Esophagus squamous epithelium (tissue), 4 donors: ENCODE measurements around the gene CRYBB2.

Source experiments
- CTCF ChIP-seq, 6 experiments: fragments of 450-650 bp in 4 of 6; fragments of 200-600 bp in 2 of 6; sonication (generic) in 2 of 6; IDR thresholded peaks; one replicate each; pipeline ENCODE4 v1.5.1; 2016 to 2019; ENCODE audit warnings: antibody characterized with exemption in 6 of 6, mild to moderate bottlenecking in 4 of 6, moderate library complexity in 4 of 6
- POLR2A ChIP-seq, 4 donors: fragments of 450-650 bp; IDR thresholded peaks; one replicate each; pipeline ENCODE4 v1.6.1; 2017; ENCODE audit warnings: antibody characterized with exemption in 4 of 4, mild to moderate bottlenecking in 4 of 4, moderate library complexity in 3 of 4

GRCh38 chr22:25223269-25223850 is 3.9 kb downstream of the CRYBB2 start:
- TF ChIP-seq CTCF (IDR thresholded peaks at IDR 0.05) (no peak), POLR2A (IDR thresholded peaks at IDR 0.05) (no peak)
